Naive thymus-derived CD8-positive, alpha-beta T cell (primary cell): ENCODE results near the gene GALNT2. TPM values are rescaled to one million over a fixed set of nuclear protein-coding genes. Genes with fewer than 3 reads are reported as not detected.

Experiments used
- ATAC-seq, 2 donors: fragments of 150-1000 bp; cut with Tn5 transposase in 1 of 2; sonication (Bioruptor Pico), chemical (Tn5 transposase) in 1 of 2; 1 replicate in 1 of 2; 2 replicates in 1 of 2; pipeline ENCODE4 v1.10.0; 2021; ENCODE audit warnings: mild to moderate bottlenecking in 2 of 2, moderate library complexity in 2 of 2
- POLR2A ChIA-PET: fragments of 350-600 bp; sonication (Branson Sonifier 250); formaldehyde crosslinking; loops from one replicate; lab custom pipeline; 2021; ENCODE audit warnings: antibody characterized with exemption; lab: Charles Lee
- DNase-seq, 10 donors: peaks; one replicate each; pipeline versions ENCODE4 v3.0.0 to v3.0.0-alpha.2; 2020 to 2022
- H3K27ac Mint-ChIP-seq, 10 donors: one replicate each; pipeline ENCODE4 v1.8.0; 2020 to 2022; ENCODE audit warnings: mild to moderate bottlenecking in 10 of 10, mixed read lengths in 10 of 10, moderate library complexity in 4 of 10, inconsistent platforms in 1 of 10
- H3K27me3 Mint-ChIP-seq, 5 donors: one replicate each; pipeline ENCODE4 v1.8.0; 2021 to 2022; ENCODE audit warnings: mixed read lengths in 5 of 5
- H3K36me3 Mint-ChIP-seq, 3 donors: one replicate each; pipeline ENCODE4 v1.8.0; 2020 to 2022; ENCODE audit warnings: mixed read lengths in 3 of 3, mild to moderate bottlenecking in 2 of 3, inconsistent platforms in 1 of 3
- H3K4me1 Mint-ChIP-seq, 4 donors: one replicate each; pipeline ENCODE4 v1.8.0; 2021 to 2022; ENCODE audit warnings: mixed read lengths in 4 of 4
- H3K4me3 Mint-ChIP-seq, 10 donors: one replicate each; pipeline ENCODE4 v1.8.0; 2020 to 2022; ENCODE audit warnings: mild to moderate bottlenecking in 10 of 10, mixed read lengths in 10 of 10, moderate library complexity in 6 of 10, inconsistent platforms in 1 of 10
- H3K9me3 Mint-ChIP-seq, 9 donors: one replicate each; pipeline ENCODE4 v1.8.0; 2020 to 2022; ENCODE audit warnings: mixed read lengths in 9 of 9, mild to moderate bottlenecking in 3 of 9, inconsistent platforms in 1 of 9, moderate library complexity in 1 of 9
- polyA plus RNA-seq, 3 donors: library from polyadenylated mRNA; unstranded; fragments of 300-500 nt; fragmentation: Illumina TruSeq; gene quantifications; one replicate each; pipeline ENCODE4 v1.2.3, GENCODE V29; 2021
- total RNA-seq, 8 experiments: library from RNA in 2 of 8; stranded (reverse) in 2 of 8; gene quantifications; one replicate each; pipeline ENCODE4 v1.2.3 and lab custom pipeline; 2021 to 2026

The GALNT2 gene
- total and polyA plus RNA-seq, 5 experiments from 2014 or later, result 10.7 to 22.2 (median 15.3) TPM

GRCh38 chr1:230122366-230123279, 55.6 kb downstream of the GALNT2 start:
- POLR2A ChIA-PET, result no interaction called here

GRCh38 chr1:230123280-230124185, 56.5 kb downstream of the GALNT2 start:
- H3K4me1 Mint-ChIP-seq, result peaks cover 47 to 82% (median 71%) of the 10 kb centered on the region in 4 donors
- DNase-seq, result no peak
- ATAC-seq, result peak in 1 of 2 donors; percentile 49
- peaks cover 0 to 12% (median 8%) of the 10 kb centered on the region in 3 donors for H3K36me3 Mint-ChIP-seq
- peak overlapping the region in 2 of 10 donors; percentile 54 to 58 for H3K4me3 Mint-ChIP-seq
- H3K9me3 Mint-ChIP-seq, result no peaks in the 10 kb centered on the region
- peak overlapping the region in 5 of 10 donors; percentile 19 to 77 (median 47) for H3K27ac Mint-ChIP-seq
- POLR2A ChIA-PET, result no interaction called here
- no peaks in the 10 kb centered on the region for H3K27me3 Mint-ChIP-seq

More at GRCh38 chr1:230122366-230123279, 55.6 kb downstream of the GALNT2 start:
- peaks cover 0 to 12% (median 8%) of the 10 kb centered on the region in 3 donors for H3K36me3 Mint-ChIP-seq
- peaks cover 45 to 83% (median 68%) of the 10 kb centered on the region in 4 donors for H3K4me1 Mint-ChIP-seq
- H3K27me3 Mint-ChIP-seq, result no peaks in the 10 kb centered on the region
- H3K27ac Mint-ChIP-seq, result peak overlapping the region in 2 of 10 donors; percentile 36 to 77
- ATAC-seq (peak in 1 of 2 donors; percentile 21), DNase-seq (no peak)
- H3K9me3 Mint-ChIP-seq, result no peaks in the 10 kb centered on the region
- peak overlapping the region in 1 of 10 donors; percentile 18 for H3K4me3 Mint-ChIP-seq

GRCh38 chr1:230124186-230125128, 57.4 kb downstream of the GALNT2 start:
- H3K9me3 Mint-ChIP-seq, result no peaks in the 10 kb centered on the region
- no peaks in the 10 kb centered on the region for H3K27me3 Mint-ChIP-seq
- POLR2A ChIA-PET, result no interaction called here
- H3K4me1 Mint-ChIP-seq, result peaks cover 43 to 83% (median 70%) of the 10 kb centered on the region in 4 donors
- peak overlapping the region in 7 of 10 donors; percentile 13 to 77 (median 25) for H3K27ac Mint-ChIP-seq
- peaks cover 0 to 16% (median 8%) of the 10 kb centered on the region in 3 donors for H3K36me3 Mint-ChIP-seq
- H3K4me3 Mint-ChIP-seq, result peak overlapping the region in 3 of 10 donors; percentile 24 to 41 (median 30)
- DNase-seq (no peak), ATAC-seq (no peak)

GRCh38 chr1:230125141-230125540, 58.1 kb downstream of the GALNT2 start:
- POLR2A ChIA-PET, result no interaction called here

GRCh38 chr1:230125640-230126528, 58.8 kb downstream of the GALNT2 start:
- Mint-ChIP-seq H3K4me1 (peaks cover 38 to 80% (median 65%) of the 10 kb centered on the region in 4 donors), H3K27me3 (no peaks in the 10 kb centered on the region), H3K36me3 (peaks cover 0 to 8% (median 3%) of the 10 kb centered on the region in 3 donors), H3K27ac (peak overlapping the region in 7 of 10 donors; percentile 17 to 77 (median 60)), H3K4me3 (peak overlapping the region in 7 of 10 donors; percentile 10 to 67 (median 26)), H3K9me3 (no peaks in the 10 kb centered on the region)
- POLR2A ChIA-PET, result no interaction called here
- peak in 1 of 10 donors; percentile 41 for DNase-seq
- no peak for ATAC-seq

More at GRCh38 chr1:230125141-230125540, 58.1 kb downstream of the GALNT2 start:
- peak overlapping the region in 4 of 10 donors; percentile 3 to 30 (median 12) for H3K4me3 Mint-ChIP-seq
- peaks cover 42 to 83% (median 70%) of the 10 kb centered on the region in 4 donors for H3K4me1 Mint-ChIP-seq
- peaks cover 0 to 15% (median 8%) of the 10 kb centered on the region in 3 donors for H3K36me3 Mint-ChIP-seq
- ATAC-seq, result no peak
- H3K9me3 Mint-ChIP-seq, result no peaks in the 10 kb centered on the region
- peak overlapping the region in 7 of 10 donors; percentile 1 to 77 (median 22) for H3K27ac Mint-ChIP-seq
- no peaks in the 10 kb centered on the region for H3K27me3 Mint-ChIP-seq
- no peak for DNase-seq

GRCh38 chr1:230126529-230127104, 59.6 kb downstream of the GALNT2 start:
- H3K36me3 Mint-ChIP-seq, result peaks cover 0 to 4% (median 0%) of the 10 kb centered on the region in 3 donors
- H3K27ac Mint-ChIP-seq, result peak overlapping the region in 7 of 10 donors; percentile 40 to 79 (median 60)
- no peaks in the 10 kb centered on the region for H3K27me3 Mint-ChIP-seq
- H3K4me1 Mint-ChIP-seq, result peaks cover 35 to 78% (median 60%) of the 10 kb centered on the region in 4 donors
- POLR2A ChIA-PET, result no interaction called here
- H3K4me3 Mint-ChIP-seq, result peak overlapping the region in 9 of 10 donors; percentile 19 to 77 (median 39)
- peak in 1 of 10 donors; percentile 18 for DNase-seq
- H3K9me3 Mint-ChIP-seq, result no peaks in the 10 kb centered on the region
- ATAC-seq, result no peak

- Mint-ChIP-seq H3K4me3 (peak overlapping the region in 9 of 10 donors; percentile 19 to 77 (median 39)), H3K4me1 (peaks cover 38 to 77% (median 60%) of the 10 kb centered on the region in 4 donors)
These were observed 60.3 kb downstream of the GALNT2 start for GRCh38 chr1:230127105-230128054.

GRCh38 chr1:230128569-230129285, 61.7 kb downstream of the GALNT2 start:
- ATAC-seq, result no peak

More at GRCh38 chr1:230127105-230128054, 60.3 kb downstream of the GALNT2 start:
- DNase-seq (peak in 2 of 10 donors; percentile 24 to 26), ATAC-seq (peak; percentile 65 to 84)
- peaks cover 0 to 4% (median 0%) of the 10 kb centered on the region in 3 donors for H3K36me3 Mint-ChIP-seq
- peak overlapping the region in 6 of 10 donors; percentile 34 to 89 (median 62) for H3K27ac Mint-ChIP-seq
- POLR2A ChIA-PET, result no interaction called here
- no peaks in the 10 kb centered on the region for H3K27me3 Mint-ChIP-seq
- no peaks in the 10 kb centered on the region for H3K9me3 Mint-ChIP-seq

GRCh38 chr1:230129341-230129740, 62.3 kb downstream of the GALNT2 start:
- Mint-ChIP-seq H3K9me3 (no peaks in the 10 kb centered on the region), H3K36me3 (peaks cover 0 to 4% (median 0%) of the 10 kb centered on the region in 3 donors), H3K27ac (no peak overlapping the region), H3K4me3 (no peak overlapping the region), H3K27me3 (no peaks in the 10 kb centered on the region), H3K4me1 (peaks cover 35 to 73% (median 59%) of the 10 kb centered on the region in 4 donors)
- ATAC-seq, result no peak
- POLR2A ChIA-PET, result no interaction called here
- no peak for DNase-seq

More at GRCh38 chr1:230128569-230129285, 61.7 kb downstream of the GALNT2 start:
- H3K36me3 Mint-ChIP-seq, result peaks cover 0 to 4% (median 0%) of the 10 kb centered on the region in 3 donors
- no peak overlapping the region for H3K4me3 Mint-ChIP-seq
- no peaks in the 10 kb centered on the region for H3K27me3 Mint-ChIP-seq
- peaks cover 36 to 74% (median 61%) of the 10 kb centered on the region in 4 donors for H3K4me1 Mint-ChIP-seq
- H3K27ac Mint-ChIP-seq, result peak overlapping the region in 2 of 10 donors; percentile 33 to 76
- H3K9me3 Mint-ChIP-seq, result no peaks in the 10 kb centered on the region
- POLR2A ChIA-PET, result no interaction called here
- peak in 1 of 10 donors; percentile 26 for DNase-seq
